Upper lobe of left lung (tissue), 6 donors: ENCODE measurements around the gene SLC6A6. TPM values are rescaled to one million over a fixed set of nuclear protein-coding genes. Genes with fewer than 3 reads are reported as not detected.

ENCODE experiments used
- ATAC-seq, 2 donors: fragments of 200-7000 bp; cut with Tn5 transposase; one replicate each; pipeline ENCODE4 v1.9.1; 2022; ENCODE audit warnings: mild to moderate bottlenecking in 2 of 2, moderate library complexity in 2 of 2; ENCODE audit not compliant: low FRiP score in 2 of 2
- DNase-seq, 2 donors: peaks; one replicate each; pipeline ENCODE4 v3.0.0-alpha.2; 2019 to 2020
- H3K27ac ChIP-seq, 4 donors: fragments of 200-600 bp; sonication (generic); one replicate each; pipeline ENCODE4 v1.5.1; 2016 to 2019
- H3K27me3 ChIP-seq, 4 donors: fragments of 200-600 bp; sonication (generic); one replicate each; pipeline ENCODE4 v1.5.1; 2017 to 2019
- H3K36me3 ChIP-seq, 4 donors: fragments of 200-600 bp; sonication (generic); one replicate each; pipeline ENCODE4 v1.5.1; 2016 to 2019
- H3K4me1 ChIP-seq, 4 donors: fragments of 200-600 bp; sonication (generic); one replicate each; pipeline ENCODE4 v1.5.1; 2018 to 2019
- H3K4me3 ChIP-seq, 4 donors: fragments of 200-600 bp; sonication (generic); one replicate each; pipeline ENCODE4 v1.5.1; 2017 to 2019; ENCODE audit warnings: mild to moderate bottlenecking in 2 of 4, moderate library complexity in 1 of 4
- H3K9me3 ChIP-seq, 4 donors: fragments of 200-600 bp; sonication (generic); one replicate each; pipeline ENCODE4 v1.5.1; 2018 to 2019
- EP300 ChIP-seq, 4 donors: sonication (generic); formaldehyde crosslinking; IDR thresholded peaks; one replicate each; pipeline ENCODE4 v1.5.1; 2017; ENCODE audit warnings: antibody characterized with exemption in 4 of 4, control low read depth in 2 of 4
- POLR2A ChIP-seq, 4 donors: fragments of 450-650 bp; IDR thresholded peaks; one replicate each; pipeline ENCODE4 v1.5.1; 2016 to 2017; ENCODE audit warnings: antibody characterized with exemption in 4 of 4, mild to moderate bottlenecking in 2 of 4
- POLR2AphosphoS5 ChIP-seq, 2 donors: sonication (generic); formaldehyde crosslinking; IDR thresholded peaks; one replicate each; pipeline ENCODE4 v1.5.1; 2017; ENCODE audit warnings: antibody characterized with exemption in 2 of 2
- WGBS, 2 donors: methylation state at CpG; one replicate each; pipeline ENCODE4 v1.1.5; 2017 to 2018; 5-methylcytosine and 5-hydroxymethylcytosine counted together
- total RNA-seq, 6 donors: library from RNA; depleted of rRNA in 4 of 6; stranded (reverse); fragments of >200 nt in 4 of 6; gene quantifications; one replicate each; pipeline versions ENCODE4 v1.1.0 to v1.2.1, GENCODE V29; 2016 to 2021
- TF ChIP-seq, protein P1 (sequence below), 6 experiments: fragments of 450-650 bp in 4 of 6; fragments of 200-600 bp in 2 of 6; sonication (generic) in 2 of 6; IDR thresholded peaks; one replicate each; pipeline ENCODE4 v1.5.1; 2016 to 2019; ENCODE audit warnings: antibody characterized with exemption in 6 of 6
- donor health status: DM: no; HTN: no; CAD: no; lungs with moderate emphysema.
- donor health status: DM: no; HTN: yes; CAD: no; lungs with severe emphysema.

The SLC6A6 gene
- total RNA-seq: 100 to 1,000 TPM in 2 of 6 donors, 10 to 100 TPM in 4; 60.6 to 154 (median 92.8) TPM

DNA sequence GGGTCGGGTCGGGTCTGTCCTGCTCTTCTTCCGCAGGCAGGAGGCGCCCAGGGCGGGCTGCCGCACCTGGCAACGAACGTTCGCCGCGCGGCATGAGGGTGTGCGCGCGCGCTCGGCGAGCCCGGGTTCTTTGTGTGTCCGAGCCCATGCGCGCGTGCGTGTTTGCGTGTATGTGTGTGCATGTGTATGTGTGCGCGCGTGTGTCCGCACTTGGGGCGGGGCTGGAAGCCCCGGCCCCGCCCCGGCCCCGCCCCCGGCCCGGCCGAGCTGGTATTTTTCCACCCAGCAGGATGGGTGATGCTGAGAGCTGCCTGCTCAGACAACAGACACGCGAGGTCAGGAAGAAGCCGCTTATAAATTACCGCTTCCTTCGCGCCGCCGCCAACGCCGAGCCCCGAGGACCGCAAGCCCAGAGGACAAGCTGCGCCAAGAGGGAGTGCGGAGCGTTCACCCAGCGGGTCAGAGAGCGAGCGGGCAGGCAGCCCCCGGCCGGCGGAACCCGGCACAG is at the start of gene SLC6A6:
Gene SLC6A6 (plus strand): TSS at position 303 of the 508 bp plus-strand sequence. CDS start 41,029 bp downstream, outside the sequence.
- H3K27ac ChIP-seq: peak within 1 kb of the TSS; percentile 93 to 97 (median 95)
- H3K9me3 ChIP-seq: no peaks in the 10 kb centered on the region
- H3K27me3 ChIP-seq: no peaks in the 10 kb centered on the region
- peak; percentile 93 to 94 for ATAC-seq
- peak within 1 kb of the TSS; percentile 56 to 90 (median 84) for H3K4me3 ChIP-seq
- 2% methylated on average over 26 of the region's 59 CpGs; no CpG with 5 or more reads in 1 of the 2 donors for WGBS, 2 donors
- H3K4me1 ChIP-seq: peaks cover 30 to 51% (median 42%) of the 10 kb centered on the region in 4 donors
- TF ChIP-seq EP300 (IDR thresholded peaks at IDR 0.05) (no peak), POLR2AphosphoS5 (IDR thresholded peaks at IDR 0.05) (peak; percentile 41 to 82), POLR2A (IDR thresholded peaks at IDR 0.05) (peak in 3 of 4 donors; percentile 63 to 88 (median 82))
- TF ChIP-seq, protein P1, sequence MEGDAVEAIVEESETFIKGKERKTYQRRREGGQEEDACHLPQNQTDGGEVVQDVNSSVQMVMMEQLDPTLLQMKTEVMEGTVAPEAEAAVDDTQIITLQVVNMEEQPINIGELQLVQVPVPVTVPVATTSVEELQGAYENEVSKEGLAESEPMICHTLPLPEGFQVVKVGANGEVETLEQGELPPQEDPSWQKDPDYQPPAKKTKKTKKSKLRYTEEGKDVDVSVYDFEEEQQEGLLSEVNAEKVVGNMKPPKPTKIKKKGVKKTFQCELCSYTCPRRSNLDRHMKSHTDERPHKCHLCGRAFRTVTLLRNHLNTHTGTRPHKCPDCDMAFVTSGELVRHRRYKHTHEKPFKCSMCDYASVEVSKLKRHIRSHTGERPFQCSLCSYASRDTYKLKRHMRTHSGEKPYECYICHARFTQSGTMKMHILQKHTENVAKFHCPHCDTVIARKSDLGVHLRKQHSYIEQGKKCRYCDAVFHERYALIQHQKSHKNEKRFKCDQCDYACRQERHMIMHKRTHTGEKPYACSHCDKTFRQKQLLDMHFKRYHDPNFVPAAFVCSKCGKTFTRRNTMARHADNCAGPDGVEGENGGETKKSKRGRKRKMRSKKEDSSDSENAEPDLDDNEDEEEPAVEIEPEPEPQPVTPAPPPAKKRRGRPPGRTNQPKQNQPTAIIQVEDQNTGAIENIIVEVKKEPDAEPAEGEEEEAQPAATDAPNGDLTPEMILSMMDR (IDR thresholded peaks at IDR 0.05): peak; percentile 23 to 89 (median 72)
- peaks cover 0 to 5% (median under 1%) of the 10 kb centered on the region in 4 donors for H3K36me3 ChIP-seq
- peak; percentile 99 for DNase-seq

DNA sequence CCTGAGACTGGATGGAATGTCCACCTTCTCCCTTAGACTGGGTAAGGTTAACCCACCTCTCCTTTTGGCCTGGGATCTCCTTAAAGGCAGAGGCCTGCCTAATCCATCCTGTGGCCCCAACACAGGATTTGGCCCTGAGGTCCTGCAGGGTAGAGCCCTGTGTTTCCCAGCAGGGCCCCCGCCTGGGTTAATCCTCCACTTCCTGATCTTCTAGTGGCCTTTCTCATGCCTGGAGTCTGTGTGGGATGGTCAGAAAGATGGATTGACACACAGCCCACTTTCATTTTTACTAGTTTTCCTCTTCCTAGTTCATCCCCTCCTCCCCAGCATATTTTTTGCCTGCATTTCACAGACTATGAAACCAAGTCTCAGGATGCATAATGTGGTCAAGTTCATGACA is 48.9 kb upstream of the SLC6A6 start:
- TF ChIP-seq, protein P1 (IDR thresholded peaks at IDR 0.05): no peak
- TF ChIP-seq POLR2AphosphoS5 (IDR thresholded peaks at IDR 0.05) (no peak), POLR2A (IDR thresholded peaks at IDR 0.05) (no peak), EP300 (IDR thresholded peaks at IDR 0.05) (no peak)
- Histone ChIP-seq H3K4me3 (no peak overlapping the region), H3K27me3 (no peaks in the 10 kb centered on the region), H3K4me1 (peaks cover 0 to 4% (median 0%) of the 10 kb centered on the region in 4 donors), H3K36me3 (no peaks in the 10 kb centered on the region), H3K9me3 (no peaks in the 10 kb centered on the region), H3K27ac (no peak overlapping the region)
- ATAC-seq (no peak), DNase-seq (no peak)
- WGBS, 2 donors: 75 to 88% methylated on average over 1 of the region's 1 CpG

DNA sequence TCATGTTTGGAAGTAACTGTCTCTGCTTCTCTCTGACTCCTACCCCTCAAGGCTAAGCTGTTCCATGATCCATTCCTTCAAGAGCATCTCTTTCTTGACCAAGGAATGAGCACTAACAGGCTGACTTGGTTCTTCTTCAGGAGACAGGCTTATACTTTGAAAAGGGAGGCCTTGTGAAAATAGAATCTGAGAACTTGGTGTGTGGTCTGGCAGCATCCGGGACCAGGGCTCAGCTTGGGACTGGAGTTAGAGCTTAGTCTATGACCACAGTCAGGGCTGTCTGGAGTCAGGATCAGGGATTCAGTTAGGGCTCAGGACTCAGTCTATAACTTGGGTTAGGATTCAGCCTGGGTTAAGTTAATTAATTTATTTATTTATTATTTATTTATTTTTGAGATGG is 44.9 kb upstream of the SLC6A6 start:
- Histone ChIP-seq H3K27ac (no peak overlapping the region), H3K27me3 (no peaks in the 10 kb centered on the region), H3K36me3 (no peaks in the 10 kb centered on the region), H3K4me1 (peaks cover 0 to 9% (median 0%) of the 10 kb centered on the region in 4 donors), H3K4me3 (no peak overlapping the region), H3K9me3 (no peaks in the 10 kb centered on the region)
- TF ChIP-seq EP300 (IDR thresholded peaks at IDR 0.05) (no peak), POLR2AphosphoS5 (IDR thresholded peaks at IDR 0.05) (no peak), POLR2A (IDR thresholded peaks at IDR 0.05) (no peak)
- TF ChIP-seq, protein P1 (IDR thresholded peaks at IDR 0.05): no peak
- no peak for DNase-seq
- WGBS, 2 donors: 85 to 100% methylated on average over 1 of the region's 1 CpG
- no peak for ATAC-seq

DNA sequence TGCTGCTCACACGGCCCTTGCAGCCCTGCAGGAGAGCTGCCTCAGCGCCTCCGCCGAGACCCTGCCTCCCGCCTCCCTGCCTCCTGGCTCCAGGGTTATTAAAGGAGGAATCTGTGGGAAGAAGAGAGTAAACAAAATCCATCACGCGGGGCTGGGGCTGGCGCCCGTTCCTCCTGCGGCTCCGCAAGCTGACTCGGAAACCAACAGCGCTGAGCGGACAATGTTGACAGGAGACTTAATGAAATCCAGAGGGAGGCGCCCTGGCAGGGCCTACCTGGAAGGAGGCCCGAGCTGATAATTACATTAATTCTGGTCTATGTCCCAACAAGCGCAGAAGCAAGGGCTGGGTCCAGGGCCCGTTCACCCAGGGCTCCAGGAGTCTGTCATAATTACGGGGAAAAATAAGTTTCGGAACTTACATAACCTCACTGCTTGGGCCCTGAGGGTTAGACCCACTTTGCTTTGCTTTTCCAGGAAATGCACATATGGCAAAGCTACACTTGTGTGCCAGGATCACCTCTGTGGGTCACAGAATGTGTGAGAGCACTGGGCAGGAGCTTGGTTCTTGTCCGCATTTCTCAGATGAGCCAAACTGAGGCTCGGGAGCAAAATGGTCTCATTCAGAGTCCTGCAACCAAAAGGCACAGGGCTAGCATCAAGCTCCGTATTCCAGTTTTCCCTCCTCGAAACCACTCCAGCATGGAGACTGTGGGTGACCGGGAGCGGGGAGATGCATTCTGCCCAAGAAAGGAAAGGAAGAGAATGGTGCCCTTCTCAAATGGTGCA is 43.8 kb upstream of the SLC6A6 start:
- peaks cover 0 to 9% (median 0%) of the 10 kb centered on the region in 4 donors for H3K4me1 ChIP-seq
- DNase-seq (peak; percentile 49 to 88), ATAC-seq (peak in 1 of 2 donors; percentile 66)
- WGBS, 2 donors: 56% methylated on average over 22 to 26 of the region's 26 CpGs
- H3K27me3 ChIP-seq: no peaks in the 10 kb centered on the region
- H3K9me3 ChIP-seq: no peaks in the 10 kb centered on the region
- TF ChIP-seq POLR2A (IDR thresholded peaks at IDR 0.05) (no peak), EP300 (IDR thresholded peaks at IDR 0.05) (no peak), POLR2AphosphoS5 (IDR thresholded peaks at IDR 0.05) (no peak)
- TF ChIP-seq, protein P1 (IDR thresholded peaks at IDR 0.05): no peak
- H3K27ac ChIP-seq: no peak overlapping the region
- no peaks in the 10 kb centered on the region for H3K36me3 ChIP-seq
- H3K4me3 ChIP-seq: no peak overlapping the region
